Gastroesophageal sphincter (tissue), 3 donors: ENCODE results near the gene BARHL2.

ENCODE experiments used
- POLR2A ChIP-seq, 2 donors: fragments of 450-650 bp; IDR thresholded peaks; one replicate each; pipeline ENCODE4 v1.6.1; 2017; ENCODE audit warnings: antibody characterized with exemption in 2 of 2, mild to moderate bottlenecking in 2 of 2, moderate library complexity in 1 of 2
- POLR2AphosphoS5 ChIP-seq: sonication (generic); formaldehyde crosslinking; IDR thresholded peaks from one replicate; pipeline ENCODE4 v1.6.1; 2017; ENCODE audit warnings: antibody characterized with exemption
- TF ChIP-seq, protein P1 (sequence below), 4 experiments: fragments of 200-600 bp in 2 of 4; fragments of 450-650 bp in 2 of 4; sonication (generic) in 1 of 4; IDR thresholded peaks; one replicate each; pipeline ENCODE4 v1.5.1; 2017 to 2019; ENCODE audit warnings: antibody characterized with exemption in 4 of 4, mild to moderate bottlenecking in 2 of 4, moderate library complexity in 2 of 4

DNA sequence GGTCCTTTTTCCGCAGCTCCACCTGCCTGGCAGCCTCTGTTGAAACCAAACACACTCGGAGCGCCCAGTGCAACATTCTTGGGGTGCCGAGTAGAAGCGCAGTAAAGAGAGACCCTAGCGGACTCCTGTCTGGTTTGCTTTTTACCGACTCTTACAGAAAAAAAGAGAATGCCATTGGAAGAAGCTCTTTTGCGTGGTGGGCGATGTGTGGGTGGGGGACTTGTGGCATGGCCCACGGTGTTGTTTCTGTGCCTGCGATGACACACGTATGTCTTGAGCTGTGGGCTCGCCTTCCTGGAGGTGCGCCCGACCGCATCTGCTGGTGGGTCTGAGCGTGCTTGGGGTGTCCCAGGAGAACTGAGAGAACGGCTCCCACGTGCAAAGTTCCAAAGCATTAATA, 7.3 kb upstream of the BARHL2 start:
- TF ChIP-seq, protein P1, sequence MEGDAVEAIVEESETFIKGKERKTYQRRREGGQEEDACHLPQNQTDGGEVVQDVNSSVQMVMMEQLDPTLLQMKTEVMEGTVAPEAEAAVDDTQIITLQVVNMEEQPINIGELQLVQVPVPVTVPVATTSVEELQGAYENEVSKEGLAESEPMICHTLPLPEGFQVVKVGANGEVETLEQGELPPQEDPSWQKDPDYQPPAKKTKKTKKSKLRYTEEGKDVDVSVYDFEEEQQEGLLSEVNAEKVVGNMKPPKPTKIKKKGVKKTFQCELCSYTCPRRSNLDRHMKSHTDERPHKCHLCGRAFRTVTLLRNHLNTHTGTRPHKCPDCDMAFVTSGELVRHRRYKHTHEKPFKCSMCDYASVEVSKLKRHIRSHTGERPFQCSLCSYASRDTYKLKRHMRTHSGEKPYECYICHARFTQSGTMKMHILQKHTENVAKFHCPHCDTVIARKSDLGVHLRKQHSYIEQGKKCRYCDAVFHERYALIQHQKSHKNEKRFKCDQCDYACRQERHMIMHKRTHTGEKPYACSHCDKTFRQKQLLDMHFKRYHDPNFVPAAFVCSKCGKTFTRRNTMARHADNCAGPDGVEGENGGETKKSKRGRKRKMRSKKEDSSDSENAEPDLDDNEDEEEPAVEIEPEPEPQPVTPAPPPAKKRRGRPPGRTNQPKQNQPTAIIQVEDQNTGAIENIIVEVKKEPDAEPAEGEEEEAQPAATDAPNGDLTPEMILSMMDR (IDR thresholded peaks at IDR 0.05), result no peak
- TF ChIP-seq POLR2A (IDR thresholded peaks at IDR 0.05) (no peak), POLR2AphosphoS5 (no peak)
